ENCODE results near the gene GLDN.

GRCh38 chr15:51371266-51371665 lies 29.8 kb downstream of the GLDN start:
- TF ChIP-seq POLR2A (IDR thresholded peaks at IDR 0.05; ENCODE audit: low read depth), result no peak
- TF ChIP-seq POLR2AphosphoS5 (IDR thresholded peaks at IDR 0.05), result no peak
- TF ChIP-seq EP300 (IDR thresholded peaks at IDR 0.05), result no peak
